ENCODE measurements around the gene CTBP1. TPM values are rescaled to one million over a fixed set of nuclear protein-coding genes. Genes with fewer than 3 reads are reported as not detected.
"Not testable (repeated sequence)": the region's sequence is repeated elsewhere in the genome, so short reads cannot be mapped to it uniquely, and the experiment has no call there.

Gene CTBP1
- 112 TPM for polyA plus RNA-seq (ENCODE audit: insufficient read length)
- long read RNA-seq, donor 1, transcript CTBP1-203 (10 exons, 2,467 nt), result major isoform, 19 of 47 reads
- long read RNA-seq, donor 1, transcript CTBP1-201 (9 exons, 2,297 nt), result minor isoform, 8 of 47 reads
- long read RNA-seq, donor 1, partial matches to known transcripts, result 0 of 47 reads
- long read RNA-seq, donor 1, other reads (novel, unspliced or antisense), result 15 of 47 reads
- long read RNA-seq, donor 2, transcript CTBP1-203 (10 exons, 2,467 nt), result major isoform, 17 of 28 reads
- long read RNA-seq, donor 2, partial matches to known transcripts, result 0 of 28 reads
- long read RNA-seq, donor 2, other reads (novel, unspliced or antisense), result 10 of 28 reads
- long read RNA-seq, donor 3, transcript CTBP1-203 (10 exons, 2,467 nt), result major isoform, 8 of 22 reads
- long read RNA-seq, donor 3, partial matches to known transcripts, result 0 of 22 reads
- long read RNA-seq, donor 3, other reads (novel, unspliced or antisense), result 8 of 22 reads
- long read RNA-seq, donor 4, result 0 reads
- long read RNA-seq, donor 5, transcript CTBP1-203 (10 exons, 2,467 nt), result major isoform, 27 of 361 reads
- long read RNA-seq, donor 5, transcript CTBP1-201 (9 exons, 2,297 nt), result minor isoform, 14 of 361 reads
- long read RNA-seq, donor 5, partial matches to known transcripts, result 298 of 361 reads
- long read RNA-seq, donor 5, other reads (novel, unspliced or antisense), result 19 of 361 reads
- long read RNA-seq, donor 6, transcript CTBP1-203 (10 exons, 2,467 nt), result major isoform, 22 of 42 reads
- long read RNA-seq, donor 6, transcript CTBP1-201 (9 exons, 2,297 nt), result minor isoform, 10 of 42 reads
- long read RNA-seq, donor 6, partial matches to known transcripts, result 0 of 42 reads
- long read RNA-seq, donor 6, other reads (novel, unspliced or antisense), result 8 of 42 reads
- long read RNA-seq, donor 7, full-length matches to known transcripts, result 35 of 277 reads
- long read RNA-seq, donor 7, partial matches to known transcripts, result 182 of 277 reads
- long read RNA-seq, donor 7, other reads (novel, unspliced or antisense), result 60 of 277 reads
- long read RNA-seq, donor 8, transcript CTBP1-201 (9 exons, 2,297 nt), result minor isoform, 5 of 11 reads
- long read RNA-seq, donor 8, transcript CTBP1-203 (10 exons, 2,467 nt), result major isoform, 6 of 11 reads
- long read RNA-seq, donor 8, partial matches to known transcripts, result 0 of 11 reads
- long read RNA-seq, donor 8, other reads (novel, unspliced or antisense), result 0 of 11 reads

GRCh38 chr4:1248245-1249147 is at the start of gene CTBP1:
Gene CTBP1, minus strand, starts transcription at chr4:1249130. Its CDS starts 7,799 bp downstream, at chr4:1241331.
- DNase-seq, result peak; percentile 80

- no peak for DNase-seq
Measured at GRCh38 chr4:1298461-1298860, 49.5 kb upstream of the CTBP1 start.

GRCh38 chr4:1297456-1298325 is 48.8 kb upstream of the CTBP1 start:
- DNase-seq, result no peak

GRCh38 chr4:1297023-1297395 is 48.1 kb upstream of the CTBP1 start:
- DNase-seq, result no peak

GRCh38 chr4:1296324-1297022 is 47.5 kb upstream of the CTBP1 start:
- no peak for DNase-seq

- no peak for DNase-seq
Measured at GRCh38 chr4:1295405-1296055, 46.6 kb upstream of the CTBP1 start.

- DNase-seq, result no peak
Measured at GRCh38 chr4:1294891-1295290, 46.0 kb upstream of the CTBP1 start.

GRCh38 chr4:1294424-1294823 is 45.5 kb upstream of the CTBP1 start:
- DNase-seq, result no peak

- no peak for DNase-seq
Measured at GRCh38 chr4:1293991-1294390, 45.1 kb upstream of the CTBP1 start.

GRCh38 chr4:1293531-1293941 is 44.6 kb upstream of the CTBP1 start:
- no peak for DNase-seq

- DNase-seq, result not testable (repeated sequence)
Measured at GRCh38 chr4:1292703-1293011, 43.7 kb upstream of the CTBP1 start.

GRCh38 chr4:1291996-1292702 is 43.2 kb upstream of the CTBP1 start:
- DNase-seq, result no peak

GRCh38 chr4:1291091-1291490 is 42.2 kb upstream of the CTBP1 start:
- no peak for DNase-seq

GRCh38 chr4:1290165-1290977 is 41.4 kb upstream of the CTBP1 start:
- DNase-seq, result no peak

GRCh38 chr4:1289207-1290164 is 40.6 kb upstream of the CTBP1 start, which contains the start of gene MAEA:
Gene MAEA, plus strand, starts transcription at chr4:1289891. Its CDS starts 23 bp downstream, at chr4:1289914.
- DNase-seq, result peak; percentile 95

- DNase-seq, result no peak
Measured at GRCh38 chr4:1288786-1289185, 39.9 kb upstream of the CTBP1 start.
